Large intestine (tissue), 3 donors: ENCODE results near the gene KCNK3. TPM values are rescaled to one million over a fixed set of nuclear protein-coding genes. Genes with fewer than 3 reads are reported as not detected.
A peak's percentile ranks its signal among the peaks of the same experiment; 100 is the strongest.

Experiments used
- DNase-seq, 2 donors: peaks; one replicate each; pipeline versions ENCODE4 v3.0.0 to v3.0.0-alpha.2; 2013
- H3K27ac ChIP-seq: one replicate; pipeline ENCODE4 v1.5.1; 2013; ENCODE audit warnings: low read length
- H3K27me3 ChIP-seq: 2 replicates; pipeline ENCODE4 v1.6.1; 2013; ENCODE audit warnings: low read length; ENCODE audit not compliant: control insufficient read depth, insufficient read depth
- H3K36me3 ChIP-seq: 2 replicates; pipeline ENCODE4 v1.6.1; 2013; ENCODE audit warnings: low read length; ENCODE audit not compliant: control insufficient read depth, insufficient read depth
- H3K4me1 ChIP-seq: one replicate; pipeline ENCODE4 v1.6.1; 2013; ENCODE audit warnings: low read length; ENCODE audit not compliant: control insufficient read depth, insufficient read depth
- H3K4me3 ChIP-seq: one replicate; pipeline ENCODE4 v1.5.1; 2013; ENCODE audit warnings: low read length
- H3K9me3 ChIP-seq: one replicate; pipeline ENCODE4 v1.6.1; 2013; ENCODE audit warnings: mild to moderate bottlenecking, low read depth, low read length, moderate library complexity; ENCODE audit not compliant: control insufficient read depth
- WGBS: methylation state at CpG from one replicate; pipeline ENCODE4 v1.1.5; 2013; ENCODE audit warnings: low lambda C conversion rate; ENCODE audit not compliant: insufficient coverage; 5-methylcytosine and 5-hydroxymethylcytosine counted together
- polyA plus RNA-seq: library from polyadenylated mRNA; unstranded; fragments of 120-200 nt; gene quantifications from one replicate; pipeline ENCODE4 v1.2.1, GENCODE V29; 2013

Gene KCNK3
- polyA plus RNA-seq, 1 donor = 3.3 TPM

GRCh38 chr2:26711457-26712161, 19.1 kb downstream of the KCNK3 start:
- peaks cover 1% of the 10 kb centered on the region for H3K27me3 ChIP-seq
- H3K4me3 ChIP-seq = no peak overlapping the region
- H3K27ac ChIP-seq = no peak overlapping the region
- no peak for DNase-seq
- no peaks in the 10 kb centered on the region for H3K9me3 ChIP-seq
- H3K36me3 ChIP-seq = no peaks in the 10 kb centered on the region
- H3K4me1 ChIP-seq = no peaks in the 10 kb centered on the region
- WGBS = 90% methylated on average over 2 of the region's 11 CpGs

DNA sequence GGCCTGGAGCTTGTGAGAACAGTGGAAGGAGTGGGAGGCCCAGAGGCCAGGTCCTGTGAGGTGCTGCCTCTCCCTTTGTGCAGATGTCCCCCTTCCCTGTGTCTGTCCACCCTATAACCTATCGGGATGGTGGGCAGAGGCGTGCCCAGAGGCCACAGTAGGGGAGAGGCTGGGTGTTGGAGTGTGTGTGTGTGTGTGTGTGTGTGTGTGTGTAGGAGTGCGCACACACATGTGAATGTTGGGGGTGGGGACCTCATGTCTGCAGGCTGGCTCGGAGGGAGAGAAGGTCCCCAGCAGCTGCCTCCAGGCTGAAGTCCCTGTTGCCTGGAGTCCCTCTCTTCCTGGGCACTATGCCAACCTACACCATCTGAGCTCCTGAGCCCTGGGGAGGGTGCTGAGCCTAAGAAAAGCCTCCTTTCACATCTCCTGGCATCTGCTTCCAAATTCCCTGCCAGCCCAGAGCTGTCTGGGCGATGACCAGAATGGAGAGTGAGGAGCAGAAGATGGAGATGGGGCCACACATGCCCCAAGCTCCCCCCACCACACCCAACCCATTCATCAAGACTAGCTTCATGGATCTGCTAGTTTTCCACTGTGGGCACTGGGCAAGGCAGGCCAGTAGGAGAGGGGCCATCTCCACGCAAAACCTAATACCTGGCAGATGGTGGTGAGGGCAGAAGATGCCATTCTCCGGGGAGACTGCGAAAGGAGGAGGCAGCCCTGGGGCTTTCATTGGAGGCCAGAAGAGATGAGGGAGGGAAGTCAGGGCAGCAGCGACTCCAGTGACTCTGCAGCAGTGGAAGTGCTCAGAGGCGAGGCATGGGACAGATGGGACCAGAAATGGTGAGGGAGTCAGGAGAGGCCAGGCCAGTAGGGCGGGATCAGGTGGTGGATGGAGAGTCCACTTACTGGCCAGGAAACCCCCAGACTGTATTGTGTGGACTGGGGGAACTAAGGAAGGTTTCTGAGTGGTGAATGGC, 20.3 kb downstream of the KCNK3 start:
- H3K27ac ChIP-seq = no peak overlapping the region
- DNase-seq = peak in 1 of 2 donors; percentile 21
- no CpG with 5 or more reads among the region's 11 CpGs for WGBS
- no peaks in the 10 kb centered on the region for H3K27me3 ChIP-seq
- no peaks in the 10 kb centered on the region for H3K4me1 ChIP-seq
- H3K4me3 ChIP-seq = no peak overlapping the region
- no peaks in the 10 kb centered on the region for H3K36me3 ChIP-seq
- H3K9me3 ChIP-seq = no peaks in the 10 kb centered on the region

DNA sequence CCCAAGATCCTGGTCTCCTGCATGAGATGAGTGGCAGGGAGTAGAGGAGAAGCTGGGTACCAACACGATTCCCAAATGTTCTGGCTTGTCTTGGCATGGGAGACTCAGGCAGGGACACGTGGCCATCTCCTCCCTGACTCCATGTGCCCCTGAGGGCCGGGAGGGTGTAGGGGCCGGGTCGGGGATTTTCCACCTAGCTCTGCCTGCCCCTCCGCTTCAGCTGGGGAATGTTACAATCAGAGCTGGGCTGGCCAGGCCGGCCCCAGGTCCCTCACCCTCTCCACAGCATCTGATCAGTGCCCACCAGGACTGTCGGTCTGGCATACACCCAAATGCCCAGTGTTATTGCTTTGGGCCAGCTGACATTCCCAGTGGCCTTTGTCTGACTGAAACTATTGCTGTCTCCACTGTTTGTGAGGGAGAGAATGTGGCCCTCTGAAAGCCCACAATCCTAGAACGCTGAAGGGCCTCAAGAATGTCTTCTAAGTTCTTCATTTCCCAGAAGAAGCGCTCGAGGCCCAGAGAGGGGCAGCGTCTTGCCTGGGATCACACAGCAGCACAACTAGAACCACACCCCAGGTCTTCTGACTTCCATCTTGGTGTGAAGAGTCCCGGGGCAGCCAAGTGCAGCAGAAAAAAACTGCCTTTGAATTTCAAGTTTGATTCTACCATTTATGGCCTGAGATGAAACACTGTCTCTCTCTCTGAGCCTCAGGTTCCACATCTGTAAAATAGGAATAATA, 23.2 kb downstream of the KCNK3 start:
- no CpG with 5 or more reads among the region's 13 CpGs for WGBS
- no peak for DNase-seq
- Histone ChIP-seq H3K27ac (no peak overlapping the region), H3K4me1 (peaks cover 4% of the 10 kb centered on the region), H3K4me3 (no peak overlapping the region), H3K36me3 (no peaks in the 10 kb centered on the region), H3K27me3 (no peaks in the 10 kb centered on the region), H3K9me3 (no peaks in the 10 kb centered on the region)

DNA sequence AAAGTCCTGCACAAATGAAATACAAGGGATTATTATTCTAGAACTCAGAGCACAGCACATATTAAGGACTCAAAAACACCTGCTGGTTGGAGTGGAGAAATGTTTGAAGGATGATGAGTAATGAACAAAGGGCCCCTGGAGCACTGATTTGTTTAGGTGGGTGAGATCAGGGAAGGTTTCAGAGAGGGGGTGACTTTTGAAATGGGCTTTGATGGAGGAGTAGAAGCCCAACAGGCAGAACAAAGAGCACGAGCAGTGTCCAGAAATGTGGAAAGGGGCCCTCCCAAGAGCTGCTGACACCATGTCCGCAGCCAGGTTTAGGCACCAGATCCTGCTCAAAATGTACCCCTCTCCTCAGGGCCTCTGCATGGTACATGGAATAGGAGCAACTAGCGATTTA, 23.8 kb downstream of the KCNK3 start:
- H3K4me1 ChIP-seq = peaks cover 9% of the 10 kb centered on the region
- no CpG with 5 or more reads among the region's 3 CpGs for WGBS
- DNase-seq = no peak
- no peak overlapping the region for H3K4me3 ChIP-seq
- H3K9me3 ChIP-seq = no peaks in the 10 kb centered on the region
- no peaks in the 10 kb centered on the region for H3K27me3 ChIP-seq
- H3K27ac ChIP-seq = no peak overlapping the region
- H3K36me3 ChIP-seq = no peaks in the 10 kb centered on the region

DNA sequence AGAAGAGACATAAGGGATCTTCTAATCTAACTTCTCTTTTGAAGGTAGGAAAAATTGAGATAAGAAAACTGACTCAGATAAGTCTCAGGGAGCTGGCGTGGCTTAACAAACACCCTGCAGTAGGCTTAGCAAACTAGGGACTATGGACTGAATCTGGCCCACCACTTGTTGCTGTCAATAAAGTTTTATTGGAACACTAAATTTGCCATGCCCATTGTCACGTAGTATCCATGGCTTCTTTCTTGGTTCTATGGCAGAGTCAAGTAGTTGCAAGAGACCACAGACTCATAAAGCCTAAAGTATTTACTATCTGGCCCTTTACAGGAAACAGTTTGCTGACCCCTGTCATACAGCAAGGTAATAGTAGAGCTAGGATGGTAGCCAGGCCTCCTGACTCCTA, 24.2 kb downstream of the KCNK3 start:
- 80% methylated on average over 1 of the region's 2 CpGs for WGBS
- no peaks in the 10 kb centered on the region for H3K9me3 ChIP-seq
- DNase-seq = no peak
- no peak overlapping the region for H3K27ac ChIP-seq
- H3K36me3 ChIP-seq = no peaks in the 10 kb centered on the region
- H3K27me3 ChIP-seq = no peaks in the 10 kb centered on the region
- no peak overlapping the region for H3K4me3 ChIP-seq
- H3K4me1 ChIP-seq = peaks cover 9% of the 10 kb centered on the region

GRCh38 chr2:26717362-26717761, 24.8 kb downstream of the KCNK3 start:
- no peaks in the 10 kb centered on the region for H3K27me3 ChIP-seq
- no peaks in the 10 kb centered on the region for H3K9me3 ChIP-seq
- no CpG with 5 or more reads among the region's 5 CpGs for WGBS
- H3K4me3 ChIP-seq = no peak overlapping the region
- H3K4me1 ChIP-seq = peaks cover 9% of the 10 kb centered on the region
- H3K27ac ChIP-seq = no peak overlapping the region
- no peak for DNase-seq
- no peaks in the 10 kb centered on the region for H3K36me3 ChIP-seq

DNA sequence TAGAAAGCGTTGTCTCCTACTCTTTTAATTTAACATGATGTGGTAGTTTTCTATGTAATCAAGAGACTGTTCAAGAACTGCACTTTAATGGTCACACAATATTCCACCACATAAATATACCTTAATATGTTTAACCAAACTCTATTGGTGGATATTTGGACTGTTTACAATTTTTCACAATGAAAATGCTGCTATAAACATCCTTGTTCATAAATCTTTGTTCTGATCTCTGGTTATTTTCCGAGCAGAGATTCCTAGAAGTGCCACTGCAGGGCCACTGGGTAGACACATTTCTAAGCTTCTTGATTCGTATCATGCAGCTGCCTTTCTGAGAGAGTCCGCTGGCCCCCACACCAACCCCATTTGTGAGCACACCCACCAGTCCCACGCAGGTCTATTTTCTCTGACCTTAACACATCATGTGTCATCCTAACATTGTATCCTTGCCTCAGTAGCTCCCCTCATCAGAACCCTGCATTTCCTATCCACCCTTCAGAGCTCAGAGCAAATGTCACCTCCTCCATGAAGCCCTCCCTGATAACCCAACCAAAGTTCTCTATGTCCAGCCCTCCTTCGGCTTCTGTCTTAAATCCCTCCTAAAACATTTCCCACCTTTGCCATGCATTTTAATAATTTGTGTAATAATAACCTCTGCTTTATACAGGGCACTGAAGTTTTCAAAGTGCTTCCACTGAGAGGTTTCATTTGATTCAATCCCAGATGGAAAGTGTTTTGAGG, 26.6 kb downstream of the KCNK3 start:
- Histone ChIP-seq H3K4me1 (peaks cover 12% of the 10 kb centered on the region), H3K27ac (no peak overlapping the region), H3K9me3 (no peaks in the 10 kb centered on the region), H3K36me3 (no peaks in the 10 kb centered on the region), H3K27me3 (no peaks in the 10 kb centered on the region), H3K4me3 (no peak overlapping the region)
- WGBS = 57% methylated on average over 2 of the region's 6 CpGs
- DNase-seq = no peak

DNA sequence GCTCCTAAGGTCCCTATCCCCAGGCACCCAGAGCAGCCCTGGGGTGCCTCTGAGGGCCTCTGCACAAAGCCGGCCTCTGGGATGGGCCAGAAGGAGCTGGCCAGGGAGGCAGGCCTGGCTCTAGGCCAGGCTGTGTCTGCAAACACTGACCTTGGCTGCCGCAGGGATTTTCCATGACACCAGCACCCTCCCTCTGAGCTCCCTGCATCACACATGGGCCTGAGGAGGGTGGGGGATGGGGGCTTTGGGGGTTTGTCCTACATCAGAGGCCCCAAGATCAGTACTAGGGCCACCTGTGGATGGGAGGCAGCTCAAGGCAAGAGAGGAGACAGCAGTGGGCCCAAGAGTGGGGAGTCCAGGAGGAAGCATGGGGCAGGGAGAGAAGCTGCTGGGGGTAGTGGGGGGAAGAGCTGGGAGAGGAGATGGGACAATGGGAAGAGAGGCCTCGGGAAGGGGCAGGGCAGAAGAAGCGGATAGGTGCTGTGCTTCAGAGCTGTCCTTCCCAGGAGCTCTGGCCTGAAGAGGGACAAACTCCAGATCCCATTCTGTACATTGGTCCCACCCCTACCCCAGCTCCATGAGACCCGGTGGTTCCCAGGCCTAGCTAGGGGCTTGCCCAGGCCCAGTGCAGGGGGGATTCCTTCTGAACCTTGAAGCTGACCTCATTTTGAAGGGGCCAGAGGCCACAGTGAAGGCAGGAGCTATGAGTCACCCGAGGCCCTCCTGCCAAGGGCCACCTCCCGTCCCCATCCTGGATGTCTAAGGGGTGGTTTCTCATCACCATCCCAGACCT, 28.0 kb downstream of the KCNK3 start:
- Histone ChIP-seq H3K27ac (peak overlapping the region; percentile 41), H3K4me3 (no peak overlapping the region), H3K9me3 (no peaks in the 10 kb centered on the region), H3K27me3 (no peaks in the 10 kb centered on the region), H3K4me1 (peaks cover 12% of the 10 kb centered on the region), H3K36me3 (no peaks in the 10 kb centered on the region)
- peak; percentile 69 for DNase-seq
- no CpG with 5 or more reads among the region's 7 CpGs for WGBS
